OCI-LY1 (cell line): ENCODE results near the gene OLA1.

ENCODE experiments used
- H2AFZ ChIP-seq: fragments of 200-600 bp; sonication (generic), shearing (Covaris generic); 2 replicates; pipeline ENCODE4 v1.6.0; 2014; ENCODE audit warnings: antibody characterized with exemption, mild to moderate bottlenecking, low read length
- H3F3A ChIP-seq: fragments of 200-600 bp; sonication (generic), shearing (Covaris generic); 2 replicates; pipeline ENCODE4 v1.6.0; 2014; ENCODE audit warnings: mild to moderate bottlenecking, antibody characterized with exemption, low read length, moderate library complexity; ENCODE audit not compliant: insufficient read depth
- H3K27ac ChIP-seq: fragments of 200-600 bp; sonication (generic); 2 replicates; pipeline ENCODE4 v1.5.1; 2014; ENCODE audit warnings: low read length, mixed run types, mild to moderate bottlenecking, low read depth; ENCODE audit not compliant: poor library complexity, severe bottlenecking
- H3K27me3 ChIP-seq: fragments of 200-600 bp; sonication (generic); 2 replicates; pipeline ENCODE4 v1.6.0; 2014; ENCODE audit warnings: antibody characterized with exemption, mild to moderate bottlenecking, low read length, moderate library complexity; ENCODE audit not compliant: insufficient read depth
- H3K36me3 ChIP-seq: fragments of 200-600 bp; sonication (generic); 2 replicates; pipeline ENCODE4 v1.6.1; 2014; ENCODE audit warnings: mild to moderate bottlenecking, antibody characterized with exemption, low read length, moderate library complexity, mixed read lengths; ENCODE audit not compliant: insufficient read depth
- H3K4me1 ChIP-seq: fragments of 200-600 bp; sonication (generic); 2 replicates; pipeline ENCODE4 v1.5.1; 2014; ENCODE audit warnings: mild to moderate bottlenecking, low read length, moderate library complexity; ENCODE audit not compliant: insufficient read depth, severe bottlenecking
- H3K4me2 ChIP-seq: fragments of 200-600 bp; sonication (generic), shearing (Covaris generic); 2 replicates; pipeline ENCODE4 v1.6.1; 2014; ENCODE audit warnings: low read length
- H3K4me3 ChIP-seq: fragments of 200-600 bp; sonication (generic); 2 replicates; pipeline ENCODE4 v1.5.1; 2014; ENCODE audit warnings: low read length, low read depth, mild to moderate bottlenecking, mixed read lengths; ENCODE audit not compliant: poor library complexity, severe bottlenecking
- H3K79me2 ChIP-seq: fragments of 200-600 bp; shearing (Covaris generic); 2 replicates; pipeline ENCODE4 v1.6.1; 2016; ENCODE audit warnings: mixed run types, low read length, mixed read lengths; ENCODE audit not compliant: insufficient read depth
- H3K9ac ChIP-seq: fragments of 200-600 bp; sonication (generic), shearing (Covaris generic); 2 replicates; pipeline ENCODE4 v1.6.1; 2014; ENCODE audit warnings: mild to moderate bottlenecking, low read length, mixed read lengths
- H3K9me2 ChIP-seq: fragments of 200-600 bp; sonication (generic), shearing (Covaris generic); 2 replicates; pipeline ENCODE4 v1.6.1; 2014; ENCODE audit warnings: low read depth, mild to moderate bottlenecking, low read length, mixed read lengths
- H3K9me3 ChIP-seq: fragments of 200-600 bp; shearing (Covaris generic); 2 replicates; pipeline ENCODE4 v1.6.1; 2014; ENCODE audit warnings: low read length, mixed read lengths
- H4K20me1 ChIP-seq: fragments of 200-600 bp; sonication (generic), shearing (Covaris generic); 2 replicates; pipeline ENCODE4 v1.6.0; 2016; ENCODE audit warnings: mild to moderate bottlenecking, low read length; ENCODE audit not compliant: insufficient read depth
- EZH2 ChIP-seq: fragments of 200-600 bp; sonication (generic), shearing (Covaris generic); IDR thresholded peaks from 2 replicates; pipeline ENCODE4 v1.8.0; 2017; ENCODE audit warnings: borderline replicate concordance, mixed run types, mild to moderate bottlenecking, antibody characterized with exemption, low read length, moderate library complexity, mixed read lengths
- TF ChIP-seq, protein P1 (sequence below): fragments of 200-600 bp; sonication (generic), shearing (Covaris generic); IDR thresholded peaks from 2 replicates; pipeline ENCODE4 v1.5.1; 2017; ENCODE audit warnings: mild to moderate bottlenecking, antibody characterized with exemption, low read length, moderate library complexity, mixed read lengths

OLA1 gene

GRCh38 chr2:174171686-174172445 lies 76.5 kb downstream of the OLA1 start:
- Histone ChIP-seq H3K9me2 (no peaks in the 10 kb centered on the region), H3K9ac (no peak overlapping the region), H3K79me2 (peaks cover 24% of the 10 kb centered on the region), H3K27ac (no peak overlapping the region), H2AFZ (no peak overlapping the region), H3K4me2 (no peak overlapping the region), H3K27me3 (no peaks in the 10 kb centered on the region), H4K20me1 (no peaks in the 10 kb centered on the region), H3K9me3 (peaks cover 18% of the 10 kb centered on the region), H3K4me1 (no peaks in the 10 kb centered on the region), H3F3A (no peaks in the 10 kb centered on the region), H3K4me3 (no peak overlapping the region), H3K36me3 (peaks cover 44% of the 10 kb centered on the region)
- TF ChIP-seq, protein P1, sequence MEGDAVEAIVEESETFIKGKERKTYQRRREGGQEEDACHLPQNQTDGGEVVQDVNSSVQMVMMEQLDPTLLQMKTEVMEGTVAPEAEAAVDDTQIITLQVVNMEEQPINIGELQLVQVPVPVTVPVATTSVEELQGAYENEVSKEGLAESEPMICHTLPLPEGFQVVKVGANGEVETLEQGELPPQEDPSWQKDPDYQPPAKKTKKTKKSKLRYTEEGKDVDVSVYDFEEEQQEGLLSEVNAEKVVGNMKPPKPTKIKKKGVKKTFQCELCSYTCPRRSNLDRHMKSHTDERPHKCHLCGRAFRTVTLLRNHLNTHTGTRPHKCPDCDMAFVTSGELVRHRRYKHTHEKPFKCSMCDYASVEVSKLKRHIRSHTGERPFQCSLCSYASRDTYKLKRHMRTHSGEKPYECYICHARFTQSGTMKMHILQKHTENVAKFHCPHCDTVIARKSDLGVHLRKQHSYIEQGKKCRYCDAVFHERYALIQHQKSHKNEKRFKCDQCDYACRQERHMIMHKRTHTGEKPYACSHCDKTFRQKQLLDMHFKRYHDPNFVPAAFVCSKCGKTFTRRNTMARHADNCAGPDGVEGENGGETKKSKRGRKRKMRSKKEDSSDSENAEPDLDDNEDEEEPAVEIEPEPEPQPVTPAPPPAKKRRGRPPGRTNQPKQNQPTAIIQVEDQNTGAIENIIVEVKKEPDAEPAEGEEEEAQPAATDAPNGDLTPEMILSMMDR = no peak
- TF ChIP-seq EZH2 = no peak

GRCh38 chr2:174169372-174169771 lies 79.0 kb downstream of the OLA1 start:
- no peak overlapping the region for H3K4me3 ChIP-seq
- H3K9me2 ChIP-seq = no peaks in the 10 kb centered on the region
- H3K79me2 ChIP-seq = peaks cover 23% of the 10 kb centered on the region
- no peak overlapping the region for H2AFZ ChIP-seq
- H3K4me1 ChIP-seq = no peaks in the 10 kb centered on the region
- no peak overlapping the region for H3K4me2 ChIP-seq
- H3K27me3 ChIP-seq = no peaks in the 10 kb centered on the region
- no peak overlapping the region for H3K9ac ChIP-seq
- peaks cover 34% of the 10 kb centered on the region for H3K36me3 ChIP-seq
- H4K20me1 ChIP-seq = no peaks in the 10 kb centered on the region
- peaks cover 10% of the 10 kb centered on the region; the same call in 1 of the 2 replicates for H3K9me3 ChIP-seq
- H3F3A ChIP-seq = no peaks in the 10 kb centered on the region
- no peak overlapping the region for H3K27ac ChIP-seq
- TF ChIP-seq, protein P1 = no peak
- no peak for TF ChIP-seq EZH2

DNA sequence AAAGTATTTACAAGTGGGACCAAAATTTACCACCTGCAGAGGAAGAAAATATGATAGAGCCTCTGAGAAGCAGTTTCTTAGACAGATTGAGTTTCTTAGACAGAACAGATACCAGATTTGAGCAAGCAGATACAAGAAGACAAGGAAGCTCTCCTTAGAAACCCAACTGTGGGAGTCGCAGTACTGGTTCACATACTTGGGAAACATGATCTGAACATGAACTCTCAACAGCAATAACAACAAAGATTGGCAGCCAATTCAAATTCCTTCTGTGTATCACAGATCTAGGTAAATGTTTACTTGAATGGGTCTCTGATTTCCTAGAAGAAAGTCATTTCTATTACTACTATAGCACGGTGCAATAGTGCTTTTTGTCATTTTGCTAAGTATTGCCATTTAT lies 82.1 kb downstream of the OLA1 start:
- H3K36me3 ChIP-seq = peaks cover 19% of the 10 kb centered on the region; the same call in 1 of the 2 replicates
- no peaks in the 10 kb centered on the region for H3K4me1 ChIP-seq
- no peaks in the 10 kb centered on the region for H3K27me3 ChIP-seq
- peaks cover 10% of the 10 kb centered on the region; the same call in 1 of the 2 replicates for H3K9me3 ChIP-seq
- H3K4me2 ChIP-seq = no peak overlapping the region
- no peak for TF ChIP-seq EZH2
- TF ChIP-seq, protein P1 = no peak
- H3K4me3 ChIP-seq = no peak overlapping the region
- H3K9ac ChIP-seq = no peak overlapping the region
- no peak overlapping the region for H3K27ac ChIP-seq
- H4K20me1 ChIP-seq = no peaks in the 10 kb centered on the region
- H3K9me2 ChIP-seq = no peaks in the 10 kb centered on the region
- peaks cover 14% of the 10 kb centered on the region for H3K79me2 ChIP-seq
- H3F3A ChIP-seq = no peaks in the 10 kb centered on the region
- no peak overlapping the region for H2AFZ ChIP-seq
